ENCODE measurements around the gene SNAI3. TPM values are rescaled to one million over a fixed set of nuclear protein-coding genes. Genes with fewer than 3 reads are reported as not detected.

The SNAI3 gene
- polyA plus RNA-seq, 3 donors from 2014 or later, result 9.0 to 12.4 (median 11.7) TPM

DNA sequence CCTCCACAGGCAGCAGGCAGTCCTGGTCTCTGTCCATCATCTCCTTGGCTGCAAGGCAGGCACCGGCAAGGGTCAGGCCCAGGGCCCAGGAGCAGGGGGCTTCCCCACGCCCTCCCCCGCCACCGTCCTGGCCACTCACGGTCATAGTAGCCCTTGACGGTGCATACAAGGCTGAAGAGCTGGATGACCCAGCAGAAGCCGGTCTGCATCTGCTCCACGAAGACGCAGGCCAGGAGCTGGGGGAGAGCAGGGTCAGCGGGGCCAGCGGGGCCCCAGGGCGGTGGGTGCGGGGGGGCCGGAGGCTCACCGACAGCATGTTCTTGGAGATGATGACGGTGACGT lies 40.1 kb upstream of the SNAI3 start:
- Mint-ChIP-seq H3K27me3 (ENCODE audit: low read depth in 3 of 3) (peaks cover 0 to 2% (median 0%) of the 10 kb centered on the region in 3 donors), H3K4me3 (no peak overlapping the region)

DNA sequence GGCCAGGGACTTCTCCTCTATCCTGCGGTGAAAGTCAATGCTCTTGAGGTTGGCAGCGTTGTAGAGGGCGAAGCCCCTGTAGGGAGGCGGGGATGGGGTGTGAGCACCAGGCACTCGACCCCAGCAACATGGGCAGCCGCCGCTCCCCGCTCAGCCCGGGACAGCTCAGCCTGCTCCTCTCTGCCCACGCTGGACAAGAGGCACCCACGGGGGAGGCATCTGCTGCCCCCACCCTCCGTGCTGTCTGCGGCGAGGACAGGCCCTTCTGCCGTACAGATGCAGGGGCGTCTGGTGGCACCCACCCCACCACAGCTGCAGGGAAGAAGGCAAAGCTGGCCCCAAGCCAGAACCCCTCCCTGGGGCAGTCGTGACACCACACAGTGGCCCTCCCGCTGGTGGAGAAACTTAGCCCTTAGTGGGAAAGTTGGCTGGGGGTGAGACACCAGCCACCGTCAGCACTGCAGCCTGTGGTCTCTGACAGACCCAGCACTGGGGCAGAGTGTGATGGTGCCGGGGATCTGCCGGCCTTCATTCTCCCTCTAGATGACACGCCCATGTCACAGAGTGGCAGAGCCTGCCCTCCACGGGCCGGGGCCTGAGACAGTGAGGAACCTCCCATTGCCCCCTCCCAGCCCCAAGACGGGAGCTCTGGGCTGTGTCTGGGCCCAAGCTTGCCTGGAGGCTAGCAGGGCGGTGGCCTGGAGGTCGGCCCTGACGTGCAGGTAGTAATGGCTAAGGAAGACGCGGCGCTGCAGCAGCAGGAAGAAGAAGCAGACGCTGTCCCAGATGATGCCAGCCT lies 39.5 kb upstream of the SNAI3 start:
- peak in 1 of 3 donors; percentile 27 for DNase-seq
- Mint-ChIP-seq H3K9me3 (no peaks in the 10 kb centered on the region), H3K4me1 (no peaks in the 10 kb centered on the region), H3K4me3 (no peak overlapping the region), H3K27ac (peak overlapping the region in 1 of 6 donors; percentile 40), H3K27me3 (ENCODE audit: low read depth in 3 of 3) (peaks cover 0 to 2% (median 0%) of the 10 kb centered on the region in 3 donors), H3K36me3 (peaks cover 0 to 3% (median 0%) of the 10 kb centered on the region in 3 donors)

More for the DNA sequence above, 40.1 kb upstream of the SNAI3 start:
- H3K36me3 Mint-ChIP-seq, result peaks cover 0 to 3% (median 0%) of the 10 kb centered on the region in 3 donors
- no peaks in the 10 kb centered on the region for H3K9me3 Mint-ChIP-seq
- no peak overlapping the region for H3K27ac Mint-ChIP-seq
- peaks cover 0 to 2% of the 10 kb centered on the region in 2 donors for H3K4me1 Mint-ChIP-seq
- no peak for DNase-seq

DNA sequence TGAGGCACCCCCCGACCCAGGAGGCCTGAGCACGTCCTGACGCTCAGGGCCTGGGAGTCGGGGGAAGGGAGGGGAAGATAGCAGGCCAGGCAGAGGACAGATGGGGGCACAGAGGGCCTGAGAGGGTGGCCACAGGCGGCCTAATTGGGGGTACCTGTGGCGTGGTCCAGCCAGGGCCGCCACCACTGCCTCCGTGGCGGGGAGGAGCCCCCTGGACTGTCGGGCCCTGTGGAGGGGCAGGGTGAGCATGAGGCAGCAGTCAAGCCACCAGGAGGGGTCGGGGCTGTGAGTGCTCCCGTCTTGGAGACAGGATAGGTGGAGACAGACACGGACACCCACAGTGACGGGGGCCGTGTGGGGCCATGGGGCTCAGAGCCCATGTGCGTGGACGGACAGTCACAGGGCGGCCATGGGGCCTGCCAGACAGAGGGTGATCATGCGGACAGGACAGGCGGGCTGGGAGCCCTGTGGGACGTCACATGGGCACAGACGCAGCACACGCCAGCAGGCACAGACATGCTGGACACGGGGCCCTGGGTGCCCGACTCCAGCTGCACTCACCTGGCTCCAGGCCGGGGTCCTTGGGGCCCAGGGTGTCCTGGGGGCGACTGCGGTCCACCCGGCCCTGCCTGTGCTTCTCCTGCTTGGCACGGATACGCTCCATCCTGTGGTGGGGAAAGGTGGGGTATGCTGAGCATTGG lies 38.7 kb upstream of the SNAI3 start:
- Mint-ChIP-seq H3K4me3 (no peak overlapping the region), H3K36me3 (peaks cover 0 to 3% (median 0%) of the 10 kb centered on the region in 3 donors), H3K4me1 (no peaks in the 10 kb centered on the region), H3K27me3 (ENCODE audit: low read depth in 3 of 3) (peaks cover 0 to 2% (median 2%) of the 10 kb centered on the region in 3 donors), H3K9me3 (no peaks in the 10 kb centered on the region), H3K27ac (no peak overlapping the region)
- DNase-seq, result no peak

DNA sequence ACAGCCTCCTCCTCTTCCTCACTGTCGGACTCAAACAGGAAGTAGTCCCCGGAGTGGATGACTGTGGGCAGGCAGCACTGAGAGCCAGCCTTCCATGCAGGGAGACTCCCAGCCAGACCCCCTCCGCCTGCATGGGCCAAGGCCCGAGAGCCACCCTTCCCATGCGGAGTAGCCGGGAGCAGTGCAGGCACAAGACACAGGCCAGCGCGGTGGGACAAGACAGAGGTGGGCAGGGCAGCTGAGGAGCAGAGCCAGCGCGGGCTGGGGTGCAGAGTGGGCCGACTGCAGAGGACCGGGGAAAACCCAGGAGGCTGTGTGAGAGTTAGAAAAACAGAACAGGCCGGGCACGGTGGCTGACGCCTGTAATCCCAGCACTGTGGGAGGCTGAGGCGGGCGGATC lies 37.6 kb upstream of the SNAI3 start:
- Mint-ChIP-seq H3K9me3 (no peaks in the 10 kb centered on the region), H3K4me3 (no peak overlapping the region), H3K27ac (no peak overlapping the region), H3K4me1 (no peaks in the 10 kb centered on the region), H3K27me3 (ENCODE audit: low read depth in 3 of 3) (peaks cover 0 to 2% (median 0%) of the 10 kb centered on the region in 3 donors), H3K36me3 (no peaks in the 10 kb centered on the region)
- DNase-seq, result no peak

DNA sequence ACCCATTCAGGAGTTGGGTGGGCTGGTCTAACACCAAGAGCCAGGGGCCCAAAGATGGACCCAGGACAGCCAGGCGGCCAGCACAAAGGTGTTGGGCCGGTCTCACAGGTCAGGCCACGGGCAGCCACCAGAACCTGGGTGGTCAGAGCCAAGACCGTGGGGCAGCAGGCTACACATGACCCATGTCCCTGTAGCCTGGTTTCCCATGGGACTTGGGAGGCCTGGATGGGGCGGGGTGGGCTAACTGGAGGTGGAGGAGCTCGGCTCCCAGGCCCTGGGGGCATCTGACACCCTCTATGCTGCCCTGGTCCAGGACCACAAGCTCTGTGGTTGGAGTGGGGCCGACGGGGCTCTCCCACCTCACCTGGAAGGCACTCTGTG lies 37.2 kb upstream of the SNAI3 start:
- Mint-ChIP-seq H3K4me1 (no peaks in the 10 kb centered on the region), H3K4me3 (no peak overlapping the region)

DNA sequence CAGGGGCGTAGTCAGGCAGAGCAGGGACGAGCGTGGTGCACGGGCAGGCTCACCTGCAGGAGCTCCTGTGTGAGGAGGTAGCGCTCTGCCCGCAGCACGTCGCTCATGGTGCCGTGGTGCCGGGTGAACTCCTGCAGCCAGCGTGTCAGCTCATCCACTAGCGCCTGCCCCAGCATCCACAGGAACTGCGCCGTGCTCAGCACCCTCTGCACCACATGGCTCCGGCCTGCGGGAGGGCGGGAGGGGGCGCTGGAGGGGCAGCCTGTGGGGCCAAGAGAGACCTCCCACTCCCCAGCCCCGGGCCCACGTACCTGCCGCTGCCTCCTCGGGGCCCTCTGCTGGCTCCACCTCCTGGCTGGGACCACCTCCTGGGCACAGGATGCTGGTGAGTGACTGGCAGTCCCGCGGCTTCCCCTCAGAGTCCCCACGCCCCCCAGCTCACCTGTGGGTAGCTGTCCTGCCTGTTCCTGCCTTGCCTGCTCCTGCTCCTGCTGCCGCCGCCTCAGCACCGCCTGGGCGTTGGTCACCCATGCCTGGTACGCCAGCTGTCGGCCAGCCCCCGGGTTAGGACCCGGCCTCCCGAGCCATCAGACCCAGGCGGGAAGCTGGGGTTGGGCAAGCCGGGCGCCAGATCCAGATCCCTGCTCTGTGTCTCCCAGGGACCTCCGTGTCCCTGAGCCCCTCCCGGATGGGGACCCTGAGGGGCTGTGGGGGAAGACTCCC lies 36.6 kb upstream of the SNAI3 start:
- H3K27me3 Mint-ChIP-seq (ENCODE audit: low read depth in 3 of 3), result peaks cover 0 to 2% (median 0%) of the 10 kb centered on the region in 3 donors
- no peak for DNase-seq
- H3K27ac Mint-ChIP-seq, result no peak overlapping the region
- no peaks in the 10 kb centered on the region for H3K9me3 Mint-ChIP-seq
- H3K4me3 Mint-ChIP-seq, result no peak overlapping the region
- H3K4me1 Mint-ChIP-seq, result peaks cover 4 to 5% of the 10 kb centered on the region in 2 donors
- no peaks in the 10 kb centered on the region for H3K36me3 Mint-ChIP-seq

More for the DNA sequence above, 37.2 kb upstream of the SNAI3 start:
- H3K27ac Mint-ChIP-seq, result no peak overlapping the region
- H3K36me3 Mint-ChIP-seq, result no peaks in the 10 kb centered on the region
- DNase-seq, result no peak
- no peaks in the 10 kb centered on the region for H3K9me3 Mint-ChIP-seq
- peaks cover 0 to 2% (median 0%) of the 10 kb centered on the region in 3 donors for H3K27me3 Mint-ChIP-seq (ENCODE audit: low read depth in 3 of 3)

DNA sequence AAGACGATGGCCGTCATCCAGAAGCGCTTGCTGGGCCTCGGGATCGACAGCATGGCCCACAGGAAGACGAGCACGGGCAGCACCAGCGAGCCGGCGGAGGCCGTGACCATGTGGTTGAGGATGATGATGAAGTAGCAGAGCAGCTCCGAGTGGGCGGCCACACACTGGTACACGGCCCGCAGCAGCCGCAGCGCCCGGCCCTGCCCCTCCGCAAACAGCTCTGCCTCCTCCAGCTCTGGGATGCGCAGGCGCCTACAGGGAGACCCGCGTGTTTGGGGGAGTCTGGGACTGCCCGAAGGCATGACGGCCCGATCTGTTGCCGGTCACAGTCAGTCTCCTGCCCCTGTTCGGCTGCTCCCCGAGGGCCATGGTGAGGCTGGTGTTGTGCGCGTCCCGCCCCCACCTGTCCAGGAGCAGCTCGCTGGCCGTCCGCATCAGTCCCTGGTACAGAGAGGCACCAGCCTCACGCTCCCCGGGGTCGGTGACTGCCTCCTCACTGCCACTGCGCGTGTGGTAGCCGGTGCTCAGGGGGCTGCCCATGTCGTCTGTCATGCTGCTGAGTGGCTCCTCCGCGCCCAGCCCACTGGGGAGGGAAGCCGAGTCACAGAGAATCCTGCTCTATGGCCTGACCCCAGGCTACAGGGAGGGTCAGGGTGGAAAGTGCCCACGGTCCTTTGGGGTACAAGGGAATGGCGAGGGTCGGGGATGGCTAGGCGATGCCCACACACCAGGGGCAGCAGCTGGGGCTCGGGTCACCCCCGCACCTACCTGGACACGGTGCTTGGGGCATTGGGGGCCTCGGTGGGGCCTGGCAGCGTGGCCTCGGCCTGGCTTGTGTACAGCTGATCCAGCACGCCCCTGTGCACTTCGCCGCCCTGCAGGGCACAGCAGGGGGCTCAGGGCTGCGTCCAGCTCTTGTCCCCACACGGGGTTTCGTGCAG lies 35.8 kb upstream of the SNAI3 start:
- peaks cover 5 to 8% of the 10 kb centered on the region in 2 donors for H3K4me1 Mint-ChIP-seq
- no peaks in the 10 kb centered on the region for H3K9me3 Mint-ChIP-seq

DNA sequence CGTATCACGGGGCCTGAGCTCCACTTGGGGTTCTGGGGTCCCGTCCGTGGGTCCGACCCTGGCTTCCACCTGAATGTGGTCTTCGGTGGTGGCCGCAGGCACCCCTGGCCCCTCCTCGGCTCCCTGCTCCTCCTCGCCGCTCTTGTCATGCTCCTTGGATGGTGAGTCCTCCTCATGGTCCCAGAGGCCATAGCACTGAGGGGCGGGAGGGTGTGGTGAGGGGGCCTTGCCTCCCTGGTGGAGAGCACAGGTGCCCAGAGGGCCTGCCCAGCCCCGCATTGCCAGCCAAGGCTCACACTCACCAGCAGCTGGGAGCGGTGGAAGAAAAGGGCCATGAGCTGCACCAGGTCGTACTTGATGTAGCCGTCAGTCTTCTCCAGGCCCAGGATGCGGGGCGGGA lies 34.9 kb upstream of the SNAI3 start:
- peaks cover 0 to 6% (median 0%) of the 10 kb centered on the region in 3 donors for H3K27me3 Mint-ChIP-seq (ENCODE audit: low read depth in 3 of 3)
- H3K4me1 Mint-ChIP-seq, result peaks cover 5 to 8% of the 10 kb centered on the region in 2 donors
- H3K4me3 Mint-ChIP-seq, result no peak overlapping the region
- H3K27ac Mint-ChIP-seq, result no peak overlapping the region
- H3K36me3 Mint-ChIP-seq, result peaks cover 3 to 5% (median 4%) of the 10 kb centered on the region in 3 donors
- no peak for DNase-seq
- no peaks in the 10 kb centered on the region for H3K9me3 Mint-ChIP-seq

More for the DNA sequence above, 35.8 kb upstream of the SNAI3 start:
- peaks cover 3 to 4% (median 3%) of the 10 kb centered on the region in 3 donors for H3K36me3 Mint-ChIP-seq
- no peak overlapping the region for H3K27ac Mint-ChIP-seq
- no peak for DNase-seq
- no peak overlapping the region for H3K4me3 Mint-ChIP-seq
- peaks cover 0 to 4% (median 0%) of the 10 kb centered on the region in 3 donors for H3K27me3 Mint-ChIP-seq (ENCODE audit: low read depth in 3 of 3)

DNA sequence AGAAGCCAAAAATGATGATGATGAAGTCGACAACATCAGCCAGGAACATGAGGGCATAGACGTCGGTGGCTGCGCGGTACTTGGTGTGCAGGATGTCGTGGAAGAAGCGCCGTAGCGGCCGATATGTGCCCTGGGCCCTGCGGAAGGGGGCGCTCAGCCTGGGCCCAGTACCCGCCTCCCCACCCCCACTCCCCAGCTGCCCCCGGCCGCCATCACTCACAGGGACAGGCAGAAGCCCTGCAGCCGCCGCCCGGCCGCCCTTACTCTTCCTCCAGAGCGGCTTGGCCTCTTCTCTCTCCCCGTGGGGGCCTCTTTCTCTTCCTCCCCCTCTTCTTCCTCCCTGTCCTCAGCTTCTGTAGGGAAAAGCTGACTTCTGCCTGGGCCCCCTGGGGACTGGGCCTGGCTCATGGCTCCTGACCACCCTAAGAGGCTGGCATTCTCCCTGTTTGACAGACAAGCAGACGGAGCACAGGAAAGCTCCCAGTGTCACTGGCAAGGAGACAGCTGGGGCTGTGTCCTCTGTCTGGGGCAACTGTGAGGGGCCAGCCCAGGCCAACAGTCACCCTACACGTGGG lies 34.2 kb upstream of the SNAI3 start:
- H3K4me1 Mint-ChIP-seq, result peaks cover 5 to 8% of the 10 kb centered on the region in 2 donors
- H3K27me3 Mint-ChIP-seq (ENCODE audit: low read depth in 3 of 3), result peaks cover 0 to 6% (median 0%) of the 10 kb centered on the region in 3 donors
- H3K27ac Mint-ChIP-seq, result peak overlapping the region in 1 of 6 donors; percentile 36
- H3K4me3 Mint-ChIP-seq, result no peak overlapping the region
- H3K9me3 Mint-ChIP-seq, result no peaks in the 10 kb centered on the region
- DNase-seq, result no peak
- peaks cover 3 to 5% (median 4%) of the 10 kb centered on the region in 3 donors for H3K36me3 Mint-ChIP-seq

DNA sequence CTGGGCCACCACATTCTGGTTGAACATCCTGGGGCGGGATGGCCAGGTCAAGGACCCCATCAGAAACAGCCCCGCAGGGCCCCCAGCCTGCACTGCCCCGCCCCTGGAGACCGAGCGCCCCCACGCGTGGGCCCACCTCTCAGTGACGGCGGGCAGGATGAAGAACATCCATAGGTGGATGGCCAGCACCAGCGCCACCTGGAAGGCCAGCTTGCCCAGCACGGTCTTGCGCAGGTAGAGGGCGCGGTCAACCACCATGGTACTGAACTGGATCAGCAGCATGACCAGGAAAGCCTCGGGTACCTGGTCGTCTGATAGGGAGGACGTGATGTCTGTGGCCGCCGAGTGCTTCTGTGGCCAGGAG lies 33.6 kb upstream of the SNAI3 start:
- Mint-ChIP-seq H3K4me1 (peaks cover 5 to 8% of the 10 kb centered on the region in 2 donors), H3K27me3 (ENCODE audit: low read depth in 3 of 3) (peaks cover 0 to 8% (median 0%) of the 10 kb centered on the region in 3 donors), H3K36me3 (peaks cover 3 to 5% (median 4%) of the 10 kb centered on the region in 3 donors), H3K4me3 (no peak overlapping the region), H3K27ac (no peak overlapping the region), H3K9me3 (no peaks in the 10 kb centered on the region)
- DNase-seq, result no peak

DNA sequence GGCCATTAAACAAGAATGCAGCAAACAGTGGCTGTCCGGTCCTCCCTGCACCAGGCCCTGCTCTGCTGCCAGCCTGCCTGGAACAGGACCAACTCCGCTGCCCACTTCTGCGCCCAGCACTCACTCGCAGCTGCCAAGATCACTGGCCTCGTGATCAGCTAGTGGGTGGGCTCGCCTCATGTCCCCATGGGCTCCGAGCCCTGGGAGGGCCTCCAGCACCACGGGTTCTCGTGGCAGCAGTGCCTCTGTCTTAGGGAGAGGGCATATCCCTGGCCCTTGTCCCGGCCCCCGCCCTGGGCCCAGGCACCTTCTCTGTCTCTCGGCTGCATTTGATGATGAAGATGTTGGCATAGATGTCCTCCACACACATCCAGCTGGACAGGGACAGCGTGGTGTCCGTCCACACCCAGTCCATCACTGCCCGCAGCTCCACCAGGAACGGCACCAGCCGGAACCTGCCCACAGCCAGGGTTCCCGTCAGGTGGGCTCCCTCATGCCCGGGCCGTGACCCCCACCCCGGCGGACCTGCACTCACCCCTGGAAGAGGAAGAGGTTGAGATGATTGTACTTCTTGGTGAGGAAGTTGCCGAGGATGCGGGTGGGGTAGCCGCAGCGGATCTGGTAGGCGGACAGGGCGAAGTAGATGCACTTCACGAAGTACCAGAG lies 33.1 kb upstream of the SNAI3 start:
- peaks cover 3 to 5% (median 4%) of the 10 kb centered on the region in 3 donors for H3K36me3 Mint-ChIP-seq
- H3K4me3 Mint-ChIP-seq, result no peak overlapping the region
- no peak overlapping the region for H3K27ac Mint-ChIP-seq
- peaks cover 5 to 8% of the 10 kb centered on the region in 2 donors for H3K4me1 Mint-ChIP-seq
- DNase-seq, result no peak
- no peaks in the 10 kb centered on the region for H3K9me3 Mint-ChIP-seq
- H3K27me3 Mint-ChIP-seq (ENCODE audit: low read depth in 3 of 3), result peaks cover 0 to 8% (median 0%) of the 10 kb centered on the region in 3 donors

DNA sequence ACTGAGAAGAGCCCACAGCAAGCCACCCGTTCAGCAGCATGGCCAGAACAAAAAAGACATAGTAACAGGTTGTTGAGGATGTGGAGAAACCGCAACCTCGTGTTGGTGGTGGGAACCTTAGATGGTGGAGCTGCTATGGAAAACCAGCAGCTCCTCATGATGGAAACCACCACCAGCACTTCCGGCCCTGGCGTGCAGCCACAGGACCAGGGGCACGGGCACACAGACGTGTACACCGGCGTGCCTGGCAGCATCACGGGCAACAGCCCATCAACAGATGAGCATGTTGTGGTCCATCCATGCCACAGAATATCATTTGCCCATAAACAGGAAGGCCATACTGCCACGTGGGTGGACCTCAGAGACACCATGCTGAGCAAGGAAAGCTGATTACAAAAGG lies 31.9 kb upstream of the SNAI3 start:
- Mint-ChIP-seq H3K4me3 (no peak overlapping the region), H3K27ac (peak overlapping the region; percentile 45 to 74 (median 60)), H3K4me1 (peaks cover 5 to 8% of the 10 kb centered on the region in 2 donors), H3K27me3 (ENCODE audit: low read depth in 3 of 3) (peaks cover 0 to 8% (median 0%) of the 10 kb centered on the region in 3 donors), H3K36me3 (peaks cover 3 to 5% (median 4%) of the 10 kb centered on the region in 3 donors), H3K9me3 (no peaks in the 10 kb centered on the region)
- peak; percentile 44 to 62 (median 55) for DNase-seq
